Globus pallidus (tissue), 1 donor: ENCODE measurements around the gene TMOD3.
"Not testable (repeated sequence)": the region's sequence is repeated elsewhere in the genome, so short reads cannot be mapped to it uniquely, and the experiment has no call there.

Experiments
- DNase-seq: peaks from one replicate; pipeline ENCODE4 v3.0.0-alpha.2; 2015; ENCODE audit warnings: low spot score

TMOD3 gene

DNA sequence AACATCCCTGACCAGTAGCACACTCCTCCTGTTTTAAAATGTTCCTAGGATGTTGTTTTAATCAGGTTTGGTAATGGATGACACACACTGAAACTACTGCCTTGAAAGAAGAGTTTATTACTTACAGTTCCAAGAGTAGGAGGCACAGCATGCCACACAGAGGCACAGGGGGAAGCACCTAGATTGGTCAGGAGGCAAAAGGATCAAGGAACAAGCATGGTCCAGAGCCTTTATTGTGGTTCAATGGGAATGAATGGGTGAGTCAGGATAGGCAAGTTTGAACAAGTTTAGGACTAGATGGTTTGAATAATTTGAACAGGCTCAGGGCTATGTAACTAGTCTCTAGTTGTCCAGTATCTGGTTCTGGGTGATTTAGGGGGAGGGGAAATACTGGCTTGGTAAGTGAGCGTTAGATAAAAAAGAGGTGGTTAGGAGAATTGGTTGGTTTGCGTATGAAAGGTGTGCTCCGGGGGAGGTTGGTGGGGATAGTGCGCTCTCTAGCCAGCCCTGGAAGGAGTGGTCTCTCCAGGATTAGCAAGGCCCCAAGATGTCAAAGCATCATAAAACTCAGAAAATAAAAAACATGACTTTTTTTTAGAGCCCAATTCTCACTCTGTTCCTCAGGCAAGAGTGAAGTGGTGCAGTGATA, 35.1 kb downstream of the TMOD3 start:
- DNase-seq: no peak

DNA sequence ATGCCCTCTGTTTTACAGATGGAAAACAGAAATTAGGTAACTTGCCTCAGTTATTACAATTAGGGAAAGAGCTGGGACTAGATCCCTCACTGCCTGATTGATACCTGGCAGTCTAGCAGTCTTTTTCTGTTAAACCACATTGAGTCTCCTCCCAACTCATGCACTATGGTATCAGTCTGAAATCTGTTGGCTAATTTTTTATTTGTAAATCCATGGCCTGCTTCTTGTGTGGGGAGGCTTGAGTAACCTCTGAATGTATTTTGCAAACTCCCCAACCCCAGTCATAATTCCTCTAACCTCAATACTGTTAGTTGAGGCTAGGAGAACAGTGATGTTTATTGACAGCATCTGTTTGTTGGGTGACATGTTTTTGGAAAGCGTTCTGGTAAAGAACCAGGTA, 35.9 kb downstream of the TMOD3 start:
- no peak for DNase-seq

DNA sequence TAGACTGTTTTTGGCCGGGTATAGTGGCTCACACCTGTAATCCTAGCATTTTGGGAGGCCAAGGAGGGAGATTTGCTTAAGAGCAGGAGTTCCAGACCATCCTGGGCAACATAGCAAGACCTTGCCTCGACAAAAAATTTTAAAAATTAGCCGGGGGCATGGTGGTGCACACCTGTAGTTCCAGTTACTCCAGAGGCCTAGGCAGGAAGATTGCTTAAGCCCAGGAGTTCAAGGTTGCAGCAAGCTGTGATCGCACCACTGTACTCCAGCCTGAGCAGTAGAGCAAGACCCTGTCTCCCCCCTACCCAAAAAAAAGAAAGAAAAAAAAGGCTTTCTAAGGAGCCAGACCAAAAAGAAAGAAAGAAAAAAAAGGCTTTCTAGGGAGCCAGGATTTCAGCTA, 36.7 kb downstream of the TMOD3 start:
- DNase-seq: no peak

DNA sequence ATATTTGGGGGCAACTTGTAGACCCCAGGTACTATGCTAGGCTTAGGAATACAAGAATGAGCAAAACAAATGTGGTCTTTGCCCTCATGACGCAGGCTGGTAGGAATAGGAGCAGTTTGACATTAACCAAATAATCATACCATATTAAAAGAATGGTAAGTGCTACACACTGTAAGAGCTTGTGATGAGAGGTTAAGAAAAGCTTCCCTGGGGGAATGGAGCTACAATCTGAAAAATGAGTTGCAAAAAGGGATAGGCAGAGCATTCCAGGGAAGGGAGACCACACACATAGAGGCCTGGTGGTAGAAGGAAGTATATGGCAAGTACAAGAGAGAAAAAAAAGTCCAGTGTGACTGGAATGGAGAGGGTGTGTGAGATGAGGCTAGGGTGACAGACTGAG, 37.3 kb downstream of the TMOD3 start:
- no peak for DNase-seq

DNA sequence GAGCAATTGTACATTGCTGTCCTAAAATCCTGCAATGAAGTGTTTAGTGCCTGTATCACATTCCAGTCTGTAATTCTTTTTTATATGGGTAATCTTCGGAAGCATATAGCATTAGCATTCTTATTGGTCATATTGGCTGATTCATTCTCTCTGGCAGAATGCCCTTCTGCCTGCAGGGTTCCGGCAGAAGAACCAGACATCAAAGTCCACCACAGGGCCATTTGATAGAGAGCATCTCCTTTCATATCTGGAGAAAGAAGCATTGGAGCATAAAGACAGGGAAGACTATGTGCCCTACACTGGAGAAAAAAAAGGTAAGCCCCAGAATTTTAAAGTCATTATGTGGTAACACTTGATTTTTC, 39.6 kb downstream of the TMOD3 start:
- no peak for DNase-seq

DNA sequence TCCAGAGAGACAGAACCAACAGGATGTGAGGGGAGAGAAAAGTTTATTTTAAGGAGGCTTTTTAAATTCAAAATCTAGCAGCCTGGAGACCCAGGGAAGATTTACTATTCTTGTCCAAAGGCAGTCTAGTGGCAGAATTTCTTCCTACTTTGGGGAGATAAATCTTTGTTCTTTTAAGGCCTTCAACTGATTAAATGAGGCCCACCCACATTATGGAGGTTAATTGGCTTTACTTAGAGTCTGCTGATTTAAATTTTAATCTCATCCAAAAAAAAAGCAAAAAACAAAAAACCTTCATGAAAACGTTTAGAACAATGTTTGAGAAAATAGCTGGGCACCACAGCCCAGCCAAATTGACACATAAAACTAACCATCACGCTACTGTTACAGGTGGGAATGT, 41.3 kb downstream of the TMOD3 start:
- DNase-seq: no peak

DNA sequence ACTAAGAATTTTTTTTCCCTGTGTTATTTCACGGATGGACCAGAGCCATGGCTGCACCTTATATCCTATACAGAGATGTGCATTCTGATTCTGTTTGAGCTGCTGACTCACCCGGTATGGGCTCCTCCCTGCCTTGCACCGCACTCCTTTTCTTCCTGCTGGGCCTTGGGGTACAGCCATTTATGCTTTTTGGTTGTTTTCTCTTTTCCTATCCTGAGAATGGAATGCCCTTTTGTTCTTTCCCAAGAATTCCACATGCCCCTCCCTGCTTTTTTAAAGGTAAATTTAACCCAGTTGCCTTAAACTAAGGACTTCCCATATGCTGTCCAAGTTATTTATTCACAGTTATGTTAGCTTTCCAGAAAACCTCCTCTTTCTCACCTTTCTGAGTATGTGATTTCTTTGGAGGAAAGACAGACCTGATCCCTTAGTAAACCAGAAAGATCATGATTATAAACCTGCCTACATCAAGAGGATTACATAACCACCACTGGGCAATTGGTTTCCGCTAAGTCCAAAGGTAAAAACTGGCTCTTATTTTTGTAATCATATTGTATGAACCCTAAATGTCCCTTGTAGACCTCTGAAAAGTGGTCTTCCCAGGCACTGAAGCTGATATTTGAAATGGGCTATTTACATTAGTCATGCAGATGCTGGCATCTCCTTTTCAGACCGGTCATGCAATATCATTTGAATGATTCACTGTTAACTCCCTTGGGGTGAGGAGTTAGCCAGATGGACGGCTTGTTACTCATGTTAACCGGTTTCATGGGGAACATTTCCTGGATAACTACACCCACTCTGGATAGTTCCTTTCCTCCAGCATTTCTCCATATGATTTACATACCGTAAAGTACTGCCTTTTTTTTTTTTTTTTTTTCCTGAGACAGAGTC, 45.5 kb downstream of the TMOD3 start:
- no peak for DNase-seq

DNA sequence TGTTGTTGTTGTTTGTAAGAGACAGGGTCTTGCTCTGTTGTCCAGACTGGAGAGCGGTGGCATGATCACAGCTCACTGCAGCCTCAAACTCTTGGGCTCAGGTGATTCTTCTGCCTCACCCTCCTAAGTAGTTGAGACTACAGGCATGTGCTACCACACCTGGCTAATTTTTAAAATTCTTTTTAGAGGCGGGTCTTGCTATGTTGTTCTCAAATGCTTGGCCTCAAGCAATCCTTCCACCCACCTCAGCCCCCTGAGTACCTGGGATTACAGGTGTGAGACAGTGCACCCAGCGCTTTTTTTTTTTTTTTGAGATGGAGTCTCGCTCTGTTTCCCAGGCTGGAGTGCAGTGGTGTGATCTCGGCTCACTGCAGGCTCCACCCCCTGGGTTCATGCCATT, 46.7 kb downstream of the TMOD3 start:
- DNase-seq: no peak

DNA sequence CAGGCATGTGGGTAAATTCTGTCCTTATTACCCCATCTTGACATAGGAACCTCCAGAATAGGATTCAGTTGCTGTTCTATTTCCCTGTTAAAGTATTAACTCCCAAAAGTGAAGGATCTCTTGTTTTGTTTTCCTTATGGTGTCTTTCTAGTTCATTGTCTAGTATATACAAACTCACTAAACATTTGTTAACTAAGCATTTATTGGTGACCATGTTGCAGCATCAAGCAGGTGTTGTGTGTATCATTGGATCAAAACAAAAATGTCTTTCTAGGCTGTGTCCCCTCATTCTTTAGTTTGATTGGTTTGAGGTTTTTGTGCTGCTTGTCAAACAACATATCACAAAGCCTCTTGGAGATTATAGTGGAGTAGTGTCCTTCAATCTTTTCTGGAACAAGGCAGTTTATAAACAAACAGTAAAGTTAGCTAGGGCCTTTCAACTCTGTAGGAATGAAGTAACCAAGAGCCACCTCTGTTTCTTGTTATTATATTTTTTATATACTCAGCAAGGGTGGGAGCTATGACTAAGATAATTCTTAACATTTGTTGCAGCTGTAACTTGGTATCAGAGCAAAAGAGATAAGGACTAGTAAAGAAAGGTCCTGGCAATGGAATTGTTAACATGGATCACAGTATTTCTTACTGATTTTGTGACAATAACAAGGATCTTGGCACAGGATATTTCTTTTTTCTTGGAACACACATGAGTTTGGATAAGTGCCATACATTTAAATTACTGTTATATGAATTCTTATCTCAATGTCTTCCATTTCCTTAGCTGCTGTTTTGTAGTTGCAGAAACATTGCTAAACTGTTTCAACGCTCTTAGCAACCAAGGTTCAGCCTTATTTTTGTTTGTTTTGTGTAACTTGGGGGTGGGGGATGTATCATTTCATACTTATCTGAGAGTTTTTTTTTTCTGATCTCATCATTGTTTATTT, 49.3 kb downstream of the TMOD3 start:
- DNase-seq: no peak

DNA sequence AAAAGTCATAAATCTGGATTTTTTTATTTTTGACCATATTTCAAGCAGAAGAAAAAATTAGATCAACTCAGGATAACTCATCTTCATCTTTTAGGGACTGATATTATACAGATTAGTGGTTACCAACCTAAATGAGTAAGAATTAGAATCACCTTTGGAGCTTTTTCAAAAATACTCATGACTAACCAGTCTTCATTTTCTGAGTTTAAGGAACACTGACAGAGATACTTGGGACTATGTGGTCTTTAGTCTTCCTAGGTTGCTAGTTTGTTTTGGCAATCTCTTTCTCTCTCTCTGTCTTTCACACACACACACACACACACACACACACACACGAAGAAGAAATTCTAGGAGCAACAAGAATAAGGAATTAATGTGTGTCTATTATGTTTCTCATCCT, 50.1 kb downstream of the TMOD3 start:
- no peak for DNase-seq

DNA sequence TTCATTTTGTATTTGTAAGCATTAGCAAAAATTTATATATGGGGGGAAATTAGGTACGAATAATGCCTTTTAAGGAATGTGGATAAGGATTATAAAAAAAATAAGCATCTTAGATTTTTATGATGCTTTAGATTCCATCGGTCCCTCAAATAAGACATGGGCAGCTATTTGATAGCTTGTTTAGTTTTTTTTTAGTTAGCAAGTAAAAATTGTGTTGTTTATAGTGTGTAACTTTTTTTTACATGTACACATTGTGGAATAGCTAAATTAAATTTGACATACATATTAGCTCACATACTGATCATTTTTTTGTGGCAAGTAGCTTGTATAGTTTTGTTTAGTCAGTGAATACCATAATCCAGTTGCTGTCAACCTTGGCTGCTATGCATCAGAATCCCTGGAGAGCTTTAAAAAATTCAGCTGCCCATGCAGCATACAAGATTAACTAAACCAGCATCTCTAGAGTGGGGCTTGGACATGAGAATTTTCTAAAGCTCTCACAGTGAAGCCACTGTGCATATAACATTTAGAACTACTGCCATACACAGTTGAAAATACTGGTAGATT, 53.9 kb downstream of the TMOD3 start:
- DNase-seq: no peak

DNA sequence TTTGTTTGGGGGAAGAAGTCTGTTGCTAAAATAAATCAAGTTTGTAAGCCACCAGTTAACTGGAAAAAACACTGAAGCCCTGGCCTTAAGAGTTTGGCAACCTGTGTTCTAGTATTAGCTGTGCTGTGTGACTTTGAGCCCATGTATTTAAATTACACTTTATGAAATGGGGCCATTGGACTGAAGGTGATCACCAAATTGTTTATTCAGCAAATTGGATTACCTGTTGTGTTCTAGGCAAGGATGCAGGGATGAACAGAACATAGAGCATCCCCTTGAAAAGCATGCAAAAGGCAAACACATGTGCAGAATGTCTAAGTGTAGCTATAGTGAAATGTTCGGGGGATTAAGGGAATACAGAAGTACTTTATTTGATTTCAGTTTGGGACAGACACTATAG, 54.6 kb downstream of the TMOD3 start:
- DNase-seq: no peak

DNA sequence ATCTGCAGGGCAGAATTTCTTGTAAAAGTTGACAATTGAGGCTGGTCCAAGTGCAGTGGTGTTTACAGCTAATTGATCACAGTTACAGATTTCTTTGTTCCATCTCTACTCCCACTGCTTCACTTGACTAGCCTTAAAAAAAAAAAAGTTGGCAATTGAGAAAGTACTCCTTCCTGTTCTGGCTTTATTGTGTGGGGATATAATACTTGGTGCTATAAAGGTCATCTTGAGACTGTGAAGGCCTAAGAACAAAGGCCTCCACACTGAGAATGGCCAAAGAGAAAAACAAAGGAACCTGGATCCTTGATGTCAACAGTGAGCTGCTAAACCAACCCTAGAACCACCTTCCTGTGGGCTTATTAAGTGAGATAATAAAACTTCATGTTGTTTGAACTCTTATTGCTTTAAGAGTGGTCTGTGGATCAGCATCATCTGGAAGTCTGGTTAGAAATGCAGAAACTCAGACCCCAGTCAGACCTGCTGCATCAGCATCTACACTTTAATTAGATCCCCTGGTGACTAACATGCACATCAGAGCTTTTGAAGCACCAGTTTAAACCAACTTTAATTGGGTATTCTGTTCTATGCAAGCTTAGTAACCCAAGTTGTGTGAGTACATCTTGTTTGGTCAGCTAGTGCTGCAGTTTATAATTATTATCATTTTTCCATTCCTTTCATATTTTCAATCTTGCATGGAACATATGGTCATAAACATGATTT, 55.2 kb downstream of the TMOD3 start:
- no peak for DNase-seq

DNA sequence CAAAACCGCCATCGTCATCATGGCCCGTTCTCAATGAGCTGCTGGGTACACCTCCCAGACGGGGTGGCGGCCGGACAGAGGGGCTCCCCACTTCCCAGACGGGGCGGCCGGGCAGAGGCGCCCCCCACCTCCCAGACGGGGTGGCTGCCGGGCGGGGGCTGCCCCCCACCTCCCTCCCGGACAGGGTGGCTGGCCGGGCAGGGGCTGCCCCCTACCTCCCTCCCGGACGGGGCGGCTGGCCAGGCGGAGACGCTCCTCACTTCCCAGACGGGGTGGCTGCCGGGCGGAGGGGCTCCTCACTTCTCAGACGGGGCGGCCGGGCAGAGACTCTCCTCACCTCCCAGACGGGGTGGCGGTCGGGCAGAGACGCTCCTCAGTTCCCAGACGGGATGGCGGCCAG, 56.3 kb downstream of the TMOD3 start:
- not testable (repeated sequence) for DNase-seq

DNA sequence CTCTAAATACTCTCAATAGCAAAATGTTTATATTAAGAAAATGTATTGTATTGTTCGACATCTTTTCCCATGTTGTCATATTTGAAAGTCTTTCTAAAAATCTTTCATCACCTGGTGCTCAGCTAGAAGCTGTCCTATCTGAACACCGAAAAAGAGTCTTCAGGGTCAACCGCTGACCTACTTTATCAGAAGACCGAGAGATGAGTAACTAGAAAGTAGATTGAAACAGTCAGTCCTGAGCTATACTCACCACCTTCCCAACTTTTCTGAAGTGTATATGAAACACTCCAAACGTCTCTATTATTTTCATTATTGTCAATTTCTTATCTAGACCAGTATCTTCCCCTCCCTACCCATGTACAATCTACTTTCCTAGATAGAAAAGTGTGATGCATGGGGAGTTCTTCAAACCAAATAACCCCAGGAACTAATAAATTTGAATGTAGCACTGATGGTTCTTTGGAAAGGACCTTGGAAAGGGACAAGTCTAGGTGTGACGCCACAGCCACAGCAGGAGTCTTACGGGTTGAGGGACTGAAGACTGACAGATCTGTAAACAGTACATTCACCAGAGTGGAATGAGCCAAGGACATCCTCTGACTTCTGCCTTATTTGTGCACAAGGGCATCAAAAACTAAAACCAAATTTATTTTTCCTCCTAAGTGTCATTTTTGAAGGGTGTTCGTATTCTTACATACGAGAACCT, 58.6 kb downstream of the TMOD3 start:
- DNase-seq: no peak

DNA sequence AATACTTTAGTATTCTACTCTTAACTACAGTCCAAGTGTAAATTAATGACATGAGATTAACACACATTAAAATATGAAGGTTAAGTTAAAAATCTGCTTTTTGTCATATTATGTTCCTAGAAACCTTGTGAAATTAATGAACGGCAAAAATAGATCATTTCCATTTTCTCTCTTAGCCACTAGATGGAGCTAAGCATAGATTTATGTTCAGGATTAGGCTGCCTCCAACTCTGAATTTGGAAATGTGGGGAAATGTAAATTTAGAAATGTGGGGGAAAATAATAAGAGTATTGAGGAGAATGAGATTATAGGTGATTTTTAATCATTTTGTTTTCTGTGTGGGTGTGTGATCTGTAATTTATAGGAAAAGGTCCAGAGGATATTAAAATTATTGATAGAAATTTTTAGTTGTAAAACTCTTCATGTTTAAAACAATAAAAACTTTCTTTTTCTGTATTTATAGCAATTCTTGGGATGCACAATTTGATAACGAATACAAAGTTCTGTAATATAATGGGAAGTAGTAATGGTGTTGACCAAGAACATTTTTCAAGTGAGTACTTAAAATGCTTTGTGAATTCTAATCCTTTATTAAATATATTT, 59.2 kb downstream of the TMOD3 start:
- peak; percentile 24 for DNase-seq

DNA sequence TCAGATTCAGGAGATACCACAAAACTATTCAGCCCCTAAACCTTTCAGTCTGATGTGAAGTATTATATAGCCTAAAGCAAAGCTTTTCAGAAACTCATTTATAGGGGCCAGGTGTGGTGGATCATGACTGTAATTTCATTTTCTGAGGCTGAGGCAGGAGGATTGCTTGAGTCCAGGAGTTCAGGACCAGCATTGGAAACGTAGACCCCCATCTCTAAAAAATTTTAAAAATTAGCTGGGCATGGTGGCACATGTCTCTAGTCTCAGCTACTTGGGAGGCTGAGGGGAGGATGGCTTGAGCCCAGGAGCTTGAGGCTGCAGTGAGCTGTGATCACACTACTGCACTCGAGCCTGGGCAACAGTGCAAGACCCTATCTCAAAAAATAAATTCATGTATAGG, 60.0 kb downstream of the TMOD3 start:
- DNase-seq: no peak

DNA sequence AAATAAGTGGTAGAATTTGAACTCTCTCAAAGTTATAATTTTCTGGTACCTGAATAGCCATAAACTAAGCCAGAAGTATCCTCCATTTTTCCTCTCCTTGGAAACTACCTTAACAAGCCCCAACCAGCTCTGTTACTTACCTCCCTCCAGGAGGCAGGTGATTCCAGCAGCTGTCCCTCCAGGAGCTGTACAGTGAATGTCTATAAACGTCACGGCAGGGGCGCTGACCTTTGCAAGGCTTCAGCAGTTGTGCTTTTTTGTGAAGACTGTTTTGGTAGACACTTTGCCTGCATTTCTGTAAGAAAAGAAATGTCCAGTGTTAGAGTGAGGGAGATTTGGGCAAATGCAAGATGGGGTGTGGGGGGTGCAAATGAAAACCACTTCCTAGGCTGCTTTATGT, 75.0 kb downstream of the TMOD3 start:
- no peak for DNase-seq

DNA sequence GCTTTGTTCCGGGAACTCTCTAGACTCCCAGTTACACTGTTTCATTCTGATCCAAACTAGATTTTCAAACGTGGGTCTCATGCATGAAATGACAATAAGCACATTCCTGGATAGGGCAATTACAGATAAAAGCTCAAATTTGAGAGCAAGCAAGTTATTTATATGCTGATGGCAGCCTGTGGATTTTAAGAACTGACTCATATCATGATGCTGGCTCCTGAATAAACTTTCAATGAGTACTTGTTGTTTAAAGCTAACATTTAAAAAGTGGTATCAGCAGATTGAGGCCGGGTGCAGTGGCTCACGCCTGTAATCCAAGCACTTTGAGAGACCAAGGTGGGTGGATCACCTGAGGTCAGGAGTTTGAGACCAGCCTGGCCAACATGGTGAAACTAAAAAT, 75.5 kb downstream of the TMOD3 start:
- no peak for DNase-seq

DNA sequence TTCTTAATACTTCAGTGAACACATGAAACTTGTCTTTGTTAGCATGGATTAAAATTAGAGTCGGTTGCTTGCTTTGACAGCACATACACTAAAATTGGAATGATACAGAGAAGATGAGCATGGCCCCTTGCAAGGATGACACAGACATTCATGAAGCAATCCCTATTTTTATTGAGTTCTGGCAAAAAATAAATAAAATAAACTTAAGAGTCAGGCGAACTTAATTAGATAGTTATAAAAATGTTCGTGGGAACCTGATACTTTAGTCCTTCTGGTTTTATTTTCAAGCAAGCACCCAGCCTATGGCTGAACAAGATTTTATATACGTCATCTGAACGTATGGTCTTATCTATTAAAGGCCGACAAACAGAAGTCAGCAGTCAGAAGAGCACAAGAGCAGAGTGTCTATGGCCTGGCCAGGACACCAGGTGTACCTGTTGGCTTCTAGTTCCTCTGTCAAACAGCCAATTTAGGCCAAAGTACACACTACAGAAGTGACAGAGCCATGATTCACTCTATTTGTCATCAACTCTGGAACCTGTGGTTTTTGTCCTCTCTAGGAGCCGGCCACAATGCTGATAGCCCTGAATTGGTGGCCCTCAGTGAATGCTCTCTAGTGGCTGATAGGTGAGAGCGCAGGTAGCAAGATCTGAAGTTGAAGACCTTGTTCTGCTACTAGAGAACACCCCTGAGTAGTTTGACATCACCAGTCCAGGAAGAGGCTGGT, 77.8 kb downstream of the TMOD3 start:
- no peak for DNase-seq
